ENCODE results near the gene SPOCK1.
A peak's percentile ranks its signal among the peaks of the same experiment; 100 is the strongest.

Gene SPOCK1

GRCh38 chr5:137054335-137054734, 444.8 kb downstream of the SPOCK1 start:
- TF ChIP-seq, protein P1, sequence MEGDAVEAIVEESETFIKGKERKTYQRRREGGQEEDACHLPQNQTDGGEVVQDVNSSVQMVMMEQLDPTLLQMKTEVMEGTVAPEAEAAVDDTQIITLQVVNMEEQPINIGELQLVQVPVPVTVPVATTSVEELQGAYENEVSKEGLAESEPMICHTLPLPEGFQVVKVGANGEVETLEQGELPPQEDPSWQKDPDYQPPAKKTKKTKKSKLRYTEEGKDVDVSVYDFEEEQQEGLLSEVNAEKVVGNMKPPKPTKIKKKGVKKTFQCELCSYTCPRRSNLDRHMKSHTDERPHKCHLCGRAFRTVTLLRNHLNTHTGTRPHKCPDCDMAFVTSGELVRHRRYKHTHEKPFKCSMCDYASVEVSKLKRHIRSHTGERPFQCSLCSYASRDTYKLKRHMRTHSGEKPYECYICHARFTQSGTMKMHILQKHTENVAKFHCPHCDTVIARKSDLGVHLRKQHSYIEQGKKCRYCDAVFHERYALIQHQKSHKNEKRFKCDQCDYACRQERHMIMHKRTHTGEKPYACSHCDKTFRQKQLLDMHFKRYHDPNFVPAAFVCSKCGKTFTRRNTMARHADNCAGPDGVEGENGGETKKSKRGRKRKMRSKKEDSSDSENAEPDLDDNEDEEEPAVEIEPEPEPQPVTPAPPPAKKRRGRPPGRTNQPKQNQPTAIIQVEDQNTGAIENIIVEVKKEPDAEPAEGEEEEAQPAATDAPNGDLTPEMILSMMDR (IDR thresholded peaks at IDR 0.05; ENCODE audit: low read depth, low read length): no peak
- no peak overlapping the region for H3K4me3 ChIP-seq (replicated peaks in 1 of 2; ENCODE audit: low read depth in 2 of 2, low read length in 2 of 2)
- DNase-seq (ENCODE audit: low read depth in 2 of 2): no peak

DNA sequence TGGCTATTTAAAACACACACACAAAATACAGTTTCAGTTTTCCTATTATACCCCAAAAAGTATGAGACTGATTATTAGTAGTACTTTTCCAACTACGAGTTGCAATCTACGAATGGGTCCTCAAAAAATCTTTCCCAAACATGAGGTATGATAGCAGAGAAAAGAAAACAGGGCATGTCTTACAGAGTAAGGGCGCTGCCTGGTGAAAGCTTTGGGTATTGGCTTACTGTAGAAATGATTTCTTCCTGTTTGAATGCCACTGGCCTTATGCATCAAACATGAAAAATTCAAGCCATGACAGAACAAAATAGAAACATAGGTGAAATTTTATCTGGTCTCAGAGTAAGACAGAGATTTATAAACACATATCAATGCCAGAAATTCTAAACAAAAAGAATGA, 448.0 kb downstream of the SPOCK1 start:
- peak; percentile 34 to 45 for DNase-seq (ENCODE audit: low read depth in 2 of 2)
- TF ChIP-seq, protein P1 (IDR thresholded peaks at IDR 0.05; ENCODE audit: low read depth, low read length): peak; percentile 30
- no peak overlapping the region for H3K4me3 ChIP-seq (replicated peaks in 1 of 2; ENCODE audit: low read depth in 2 of 2, low read length in 2 of 2)

DNA sequence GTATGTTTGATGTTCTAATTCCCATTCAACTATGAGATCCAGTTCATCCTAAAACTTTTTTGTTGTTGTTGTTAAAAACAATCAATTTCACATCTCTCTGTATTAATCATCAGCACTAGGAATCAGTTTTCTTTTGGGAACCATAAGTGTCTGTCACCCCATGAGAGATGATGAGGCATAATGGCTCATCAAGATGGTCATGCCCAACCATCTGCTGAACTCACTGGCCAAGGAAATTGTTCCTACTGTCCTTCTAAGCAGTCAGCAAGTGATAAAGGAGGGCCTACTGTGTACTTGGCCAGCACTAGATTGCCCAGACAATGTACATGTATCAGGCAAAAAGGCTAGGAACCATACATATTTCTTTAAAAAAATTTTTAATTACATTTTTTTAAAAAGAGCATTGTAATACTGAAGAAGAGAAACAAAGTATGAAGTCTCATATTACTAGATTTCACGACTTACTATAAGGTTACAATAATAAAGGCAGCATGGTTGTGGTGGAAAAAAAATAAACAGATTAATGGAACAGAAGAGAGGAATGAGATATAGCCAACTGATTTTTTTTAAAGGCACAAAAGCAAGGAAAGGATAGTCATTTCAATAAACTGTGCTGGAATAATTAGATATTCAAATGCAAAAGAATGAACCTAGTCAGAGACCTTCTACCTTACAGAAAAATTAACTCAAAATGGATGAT, 458.3 kb downstream of the SPOCK1 start:
- peak in 1 of 2 donors; percentile 48 for DNase-seq (ENCODE audit: low read depth in 2 of 2)
- TF ChIP-seq, protein P1 (IDR thresholded peaks at IDR 0.05; ENCODE audit: low read depth, low read length): no peak
- H3K4me3 ChIP-seq (replicated peaks in 1 of 2; ENCODE audit: low read depth in 2 of 2, low read length in 2 of 2): no peak overlapping the region

DNA sequence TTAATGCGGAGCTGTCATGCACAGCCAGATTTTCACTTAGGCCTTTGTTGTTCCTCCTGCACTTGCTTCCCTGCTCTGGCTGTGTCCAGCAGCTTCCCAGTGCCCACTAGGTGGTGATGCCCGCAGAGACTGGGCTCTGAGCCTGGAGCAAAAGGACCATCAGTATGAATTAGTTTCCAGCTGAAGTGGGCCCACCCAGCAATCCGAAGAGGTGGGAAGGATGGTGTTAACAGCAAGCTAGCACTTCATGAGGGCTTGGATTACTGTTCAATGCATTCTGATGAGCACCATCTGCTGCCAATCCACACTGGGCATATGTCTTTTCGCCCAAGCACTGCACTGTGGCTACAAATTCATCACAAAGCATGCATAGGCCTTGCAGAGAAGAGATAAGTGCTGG, 459.1 kb downstream of the SPOCK1 start:
- DNase-seq (ENCODE audit: low read depth in 2 of 2): no peak
- no peak overlapping the region for H3K4me3 ChIP-seq (replicated peaks in 1 of 2; ENCODE audit: low read depth in 2 of 2, low read length in 2 of 2)
- TF ChIP-seq, protein P1 (IDR thresholded peaks at IDR 0.05; ENCODE audit: low read depth, low read length): no peak

GRCh38 chr5:137037848-137038247, 461.3 kb downstream of the SPOCK1 start:
- H3K4me3 ChIP-seq (replicated peaks in 1 of 2; ENCODE audit: low read depth in 2 of 2, low read length in 2 of 2): no peak overlapping the region
- TF ChIP-seq, protein P1 (IDR thresholded peaks at IDR 0.05; ENCODE audit: low read depth, low read length): no peak
- no peak for DNase-seq (ENCODE audit: low read depth in 2 of 2)

- TF ChIP-seq, protein P1 (IDR thresholded peaks at IDR 0.05; ENCODE audit: low read depth, low read length): no peak
- no peak for DNase-seq (ENCODE audit: low read depth in 2 of 2)
- no peak overlapping the region for H3K4me3 ChIP-seq (replicated peaks in 1 of 2; ENCODE audit: low read depth in 2 of 2, low read length in 2 of 2)
Measured at GRCh38 chr5:137036640-137037039, 462.5 kb downstream of the SPOCK1 start.

GRCh38 chr5:137035480-137035878, 463.6 kb downstream of the SPOCK1 start:
- no peak overlapping the region for H3K4me3 ChIP-seq (replicated peaks in 1 of 2; ENCODE audit: low read depth in 2 of 2, low read length in 2 of 2)
- TF ChIP-seq, protein P1 (IDR thresholded peaks at IDR 0.05; ENCODE audit: low read depth, low read length): no peak
- DNase-seq (ENCODE audit: low read depth in 2 of 2): no peak

Measured in cardiac fibroblast (primary cell).